GM19324 (cell line): ENCODE data around the gene HNRNPA2B1.
"Not testable (repeated sequence)": the region's sequence is repeated elsewhere in the genome, so short reads cannot be mapped to it uniquely, and the experiment has no call there.

Experiments
- ATAC-seq: cut with Tn5 transposase; IDR thresholded peaks from one replicate; pipeline ENCODE4 v1.9.1; 2021; ENCODE audit warnings: mild to moderate bottlenecking, moderate library complexity; ENCODE audit not compliant: unreplicated experiment, low FRiP score

The HNRNPA2B1 gene

DNA sequence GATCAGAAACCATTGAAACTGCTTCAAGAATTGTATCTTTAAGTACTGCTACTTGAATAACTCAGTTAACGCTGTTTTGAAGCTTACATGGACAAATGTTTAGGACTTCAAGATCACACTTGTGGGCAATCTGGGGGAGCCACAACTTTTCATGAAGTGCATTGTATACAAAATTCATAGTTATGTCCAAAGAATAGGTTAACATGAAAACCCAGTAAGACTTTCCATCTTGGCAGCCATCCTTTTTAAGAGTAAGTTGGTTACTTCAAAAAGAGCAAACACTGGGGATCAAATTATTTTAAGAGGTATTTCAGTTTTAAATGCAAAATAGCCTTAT, 14.7 kb downstream of the HNRNPA2B1 start:
- ATAC-seq, result peak; percentile 14

DNA sequence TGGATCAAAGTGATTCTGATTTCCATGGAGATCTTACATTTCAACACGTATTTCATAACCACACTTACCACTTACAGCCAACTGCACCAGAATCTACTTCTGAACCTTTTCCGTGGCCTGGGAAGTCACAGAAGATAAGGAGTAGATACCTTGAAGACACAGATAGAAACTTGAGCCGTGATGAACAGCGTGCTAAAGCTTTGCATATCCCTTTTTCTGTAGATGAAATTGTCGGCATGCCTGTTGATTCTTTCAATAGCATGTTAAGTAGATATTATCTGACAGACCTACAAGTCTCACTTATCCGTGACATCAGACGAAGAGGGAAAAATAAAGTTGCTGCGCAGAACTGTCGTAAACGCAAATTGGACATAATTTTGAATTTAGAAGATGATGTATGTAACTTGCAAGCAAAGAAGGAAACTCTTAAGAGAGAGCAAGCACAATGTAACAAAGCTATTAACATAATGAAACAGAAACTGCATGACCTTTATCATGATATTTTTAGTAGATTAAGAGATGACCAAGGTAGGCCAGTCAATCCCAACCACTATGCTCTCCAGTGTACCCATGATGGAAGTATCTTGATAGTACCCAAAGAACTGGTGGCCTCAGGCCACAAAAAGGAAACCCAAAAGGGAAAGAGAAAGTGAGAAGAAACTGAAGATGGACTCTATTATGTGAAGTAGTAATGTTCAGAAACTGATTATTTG, 15.3 kb downstream of the HNRNPA2B1 start:
- peak; percentile 52 for ATAC-seq

DNA sequence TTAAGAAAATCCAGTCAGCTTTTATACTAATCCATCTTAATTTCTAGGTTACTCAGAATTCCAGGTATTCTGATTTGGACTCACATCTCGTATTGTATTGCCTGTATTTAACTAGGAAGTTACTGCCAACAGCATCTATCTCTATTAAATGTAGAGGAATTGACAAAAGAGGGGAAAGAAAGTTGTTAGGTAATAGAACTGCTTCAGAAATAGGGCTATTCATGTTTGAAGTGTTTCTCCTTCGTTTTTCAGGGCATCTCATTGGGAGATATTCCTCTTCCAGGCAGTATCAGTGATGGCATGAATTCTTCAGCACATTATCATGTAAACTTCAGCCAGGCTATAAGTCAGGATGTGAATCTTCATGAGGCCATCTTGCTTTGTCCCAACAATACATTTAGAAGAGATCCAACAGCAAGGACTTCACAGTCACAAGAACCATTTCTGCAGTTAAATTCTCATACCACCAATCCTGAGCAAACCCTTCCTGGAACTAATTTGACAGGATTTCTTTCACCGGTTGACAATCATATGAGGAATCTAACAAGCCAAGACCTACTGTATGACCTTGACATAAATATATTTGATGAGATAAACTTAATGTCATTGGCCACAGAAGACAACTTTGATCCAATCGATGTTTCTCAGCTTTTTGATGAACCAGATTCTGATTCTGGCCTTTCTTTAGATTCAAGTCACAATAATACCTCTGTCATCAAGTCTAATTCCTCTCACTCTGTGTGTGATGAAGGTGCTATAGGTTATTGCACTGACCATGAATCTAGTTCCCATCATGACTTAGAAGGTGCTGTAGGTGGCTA, 16.1 kb downstream of the HNRNPA2B1 start:
- not testable (repeated sequence) for ATAC-seq

DNA sequence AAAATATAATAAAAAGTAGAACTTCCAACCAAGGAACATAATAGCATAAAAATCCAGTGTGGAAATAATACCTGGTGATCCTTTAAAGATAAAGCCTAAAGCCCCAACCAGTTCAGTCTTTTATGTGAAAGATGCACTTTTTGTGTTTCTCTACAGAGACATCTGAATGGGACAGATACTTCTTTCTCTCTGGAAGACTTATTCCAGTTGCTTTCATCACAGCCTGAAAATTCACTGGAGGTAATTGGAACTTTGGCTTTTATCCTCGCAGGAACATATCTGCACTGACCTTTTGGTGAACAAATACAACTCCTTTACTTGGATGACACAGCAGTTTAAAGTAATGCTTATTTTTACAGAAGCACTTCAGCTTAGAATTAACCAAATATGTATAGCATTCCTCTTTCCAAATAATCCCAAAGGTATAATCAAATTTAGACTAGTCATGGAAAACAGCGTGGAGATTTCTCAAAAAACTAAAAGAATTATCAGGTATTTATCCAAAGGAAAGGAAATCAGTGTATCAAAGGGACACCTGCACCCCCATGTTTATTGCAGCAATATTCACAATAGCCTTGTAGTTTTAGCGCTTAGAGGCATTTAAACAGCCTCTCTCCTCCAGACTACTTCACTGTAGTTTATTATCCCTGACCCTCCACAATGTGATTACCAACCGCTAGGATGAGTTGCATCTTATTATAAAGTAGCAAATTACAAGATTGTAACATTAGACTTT, 16.8 kb downstream of the HNRNPA2B1 start:
- no peak for ATAC-seq

DNA sequence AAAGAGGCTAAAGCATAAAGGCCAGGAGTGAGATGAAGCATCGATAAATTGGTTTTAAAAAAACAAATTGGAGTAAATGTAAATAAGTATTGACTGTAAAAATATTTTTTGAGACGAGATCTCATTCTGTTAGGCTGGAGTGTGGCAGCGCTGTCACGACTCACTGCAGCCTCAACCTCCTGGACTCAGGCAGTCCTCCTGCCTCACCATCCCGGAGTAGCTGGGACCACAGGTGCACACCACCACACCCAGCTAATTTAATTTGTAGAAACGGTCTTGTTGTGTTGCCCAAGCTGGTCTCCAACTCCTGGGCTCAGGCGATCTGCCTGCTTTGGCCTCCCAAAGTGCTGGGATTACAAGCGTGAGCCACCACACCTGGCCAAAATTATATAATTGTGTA, 17.8 kb downstream of the HNRNPA2B1 start:
- no peak for ATAC-seq

DNA sequence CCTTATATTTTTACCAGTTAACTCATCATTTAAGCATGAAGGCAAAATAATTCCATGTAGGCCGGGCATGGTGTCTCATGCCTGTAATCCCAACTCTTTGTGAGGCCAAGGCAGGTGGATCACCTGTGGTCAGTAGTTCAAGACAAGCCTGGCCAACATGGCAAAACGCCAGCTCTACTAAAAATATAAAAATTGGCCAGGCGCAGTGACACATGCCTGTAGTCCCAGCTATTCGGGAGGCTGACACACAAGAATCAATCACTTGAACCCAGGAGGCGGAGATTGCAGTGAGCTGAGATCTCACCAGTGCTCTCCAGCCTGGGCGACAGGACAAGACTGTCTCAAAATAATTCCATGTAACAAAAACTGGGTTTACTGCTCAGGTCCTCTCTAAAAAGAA, 18.3 kb downstream of the HNRNPA2B1 start:
- ATAC-seq, result no peak

DNA sequence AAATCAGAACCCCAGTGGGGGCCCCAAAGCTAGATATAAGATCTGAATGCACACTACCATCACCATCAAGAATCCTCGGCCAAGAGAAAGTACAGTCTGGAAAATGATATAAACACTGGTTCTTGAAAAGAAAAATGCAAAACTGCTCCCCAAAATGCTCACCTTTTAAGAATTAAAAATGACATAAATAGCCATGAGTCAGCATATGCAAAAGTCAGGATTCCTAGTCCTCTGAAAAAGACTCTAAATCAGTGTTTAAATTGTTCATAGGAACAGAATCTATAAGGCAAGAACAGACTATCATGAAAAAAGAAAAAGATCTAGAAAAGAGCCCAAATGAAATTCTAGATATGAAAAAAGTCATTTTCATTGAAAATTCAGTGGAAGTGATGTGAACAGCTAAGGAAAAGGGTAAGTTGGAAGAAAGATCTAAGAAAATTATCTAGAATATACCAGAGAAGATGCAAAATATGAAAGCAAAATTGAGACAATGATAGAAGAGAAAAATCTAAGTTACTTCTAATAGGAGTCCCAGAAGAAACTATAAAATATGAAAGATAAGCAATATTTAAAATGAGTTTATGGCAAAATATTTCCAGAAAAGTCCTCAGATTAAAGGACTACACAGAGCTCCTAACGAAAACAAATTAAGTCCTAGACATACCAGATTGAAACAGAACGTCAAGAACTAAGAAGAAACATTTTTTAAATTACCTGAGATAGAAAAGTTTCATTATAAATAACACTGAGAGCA, 18.9 kb downstream of the HNRNPA2B1 start:
- ATAC-seq, result no peak

DNA sequence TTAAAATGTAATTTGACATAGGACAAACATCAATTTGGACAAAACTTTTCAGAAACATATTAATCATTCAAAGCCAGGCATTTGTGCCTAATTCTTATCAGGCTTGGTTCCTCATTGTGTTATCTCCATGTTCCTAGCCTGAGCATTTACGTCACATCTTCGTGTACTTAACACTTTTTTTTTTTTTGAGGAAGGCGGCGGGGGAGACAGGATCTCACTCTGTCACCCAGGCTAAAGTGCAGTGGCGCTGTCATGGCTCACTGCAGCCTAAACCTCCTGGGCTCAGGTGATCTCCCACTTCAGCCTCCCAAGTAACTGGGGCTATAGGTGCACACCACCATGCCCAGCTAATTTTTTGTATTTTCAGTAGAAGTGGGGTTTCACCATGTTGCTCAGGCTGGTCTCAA, 19.8 kb downstream of the HNRNPA2B1 start:
- ATAC-seq, result no peak

DNA sequence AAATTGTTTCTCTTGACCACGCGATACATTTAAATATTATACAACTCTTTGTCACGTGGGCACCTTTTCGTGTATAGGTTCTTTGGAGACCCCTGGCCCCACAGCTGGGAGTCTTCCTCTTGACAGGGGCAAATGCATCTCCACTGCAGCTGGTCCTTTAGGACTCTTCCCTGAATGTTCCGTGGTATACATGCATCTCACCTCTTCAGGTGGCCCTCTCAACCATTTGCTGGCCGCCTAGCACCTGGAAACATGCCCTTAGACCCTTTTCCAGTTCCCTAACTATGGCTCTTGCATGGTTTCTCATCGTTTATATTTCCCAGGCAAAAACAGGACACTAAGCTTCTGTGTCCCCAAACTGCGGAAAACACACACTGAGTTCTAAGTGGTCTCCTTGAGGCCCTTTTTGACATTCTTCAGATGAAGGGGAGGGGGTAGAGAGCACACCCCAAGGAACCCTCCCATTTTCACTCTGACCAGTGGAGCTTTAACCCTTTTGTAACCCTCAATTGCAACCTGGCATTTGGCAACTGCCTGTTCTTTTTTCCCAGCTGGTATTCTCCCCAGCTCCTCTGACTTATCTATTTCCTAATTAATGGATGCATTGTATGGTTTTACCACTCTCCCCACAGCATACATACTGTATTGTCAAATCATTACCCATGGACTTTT, 20.6 kb downstream of the HNRNPA2B1 start:
- ATAC-seq, result no peak

DNA sequence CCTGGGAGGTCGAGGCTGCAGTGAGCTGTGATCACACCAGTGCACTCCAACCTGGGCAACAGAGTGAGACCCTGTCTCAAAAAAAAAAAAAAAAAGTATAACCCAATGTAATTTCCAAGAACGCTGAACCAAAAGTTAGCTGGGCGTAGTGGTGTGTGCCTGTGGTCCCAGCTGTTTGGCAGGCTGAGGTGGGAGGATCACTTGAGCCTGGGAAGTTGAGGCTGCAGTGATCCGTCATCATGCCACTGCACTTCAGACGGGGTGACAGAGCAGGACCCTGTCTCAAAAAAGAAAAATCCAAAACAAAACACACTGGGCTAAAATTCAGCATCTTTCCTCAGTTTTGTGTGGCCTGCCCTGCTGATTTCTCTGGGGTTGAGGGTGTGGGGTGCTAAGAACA, 21.1 kb downstream of the HNRNPA2B1 start:
- no peak for ATAC-seq

DNA sequence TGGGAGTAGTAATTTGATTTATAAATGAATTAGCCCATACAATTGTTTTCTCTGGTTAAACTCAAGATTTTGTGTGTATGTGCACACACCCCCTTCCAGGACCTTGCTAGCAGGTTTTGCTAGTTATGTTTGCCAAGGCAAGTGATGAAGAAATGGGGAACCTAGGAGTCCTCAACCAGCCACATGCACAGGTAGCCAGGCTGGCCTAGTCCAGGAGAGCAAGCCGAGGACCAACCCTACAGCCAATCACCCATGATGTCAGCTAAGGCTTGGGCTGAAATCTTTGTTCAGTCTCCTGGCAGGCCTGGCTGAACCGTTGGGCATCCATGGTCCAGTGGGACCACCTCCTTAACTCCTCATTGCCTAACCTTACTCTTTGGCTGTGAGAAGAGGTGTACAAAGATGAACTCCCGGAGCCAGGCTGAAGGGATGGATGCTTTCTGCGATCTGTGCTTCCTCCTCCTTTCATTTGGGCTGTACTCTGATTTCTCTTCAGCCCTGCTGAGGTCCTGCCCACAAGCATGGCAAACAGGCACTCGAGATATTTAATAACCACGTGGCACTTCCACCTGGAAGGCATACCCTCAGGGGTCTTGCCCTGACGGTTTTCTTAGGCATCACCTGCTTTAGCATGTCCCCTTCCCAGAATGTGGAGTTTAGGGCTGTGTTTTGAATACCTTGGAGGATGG, 22.1 kb downstream of the HNRNPA2B1 start:
- no peak for ATAC-seq

DNA sequence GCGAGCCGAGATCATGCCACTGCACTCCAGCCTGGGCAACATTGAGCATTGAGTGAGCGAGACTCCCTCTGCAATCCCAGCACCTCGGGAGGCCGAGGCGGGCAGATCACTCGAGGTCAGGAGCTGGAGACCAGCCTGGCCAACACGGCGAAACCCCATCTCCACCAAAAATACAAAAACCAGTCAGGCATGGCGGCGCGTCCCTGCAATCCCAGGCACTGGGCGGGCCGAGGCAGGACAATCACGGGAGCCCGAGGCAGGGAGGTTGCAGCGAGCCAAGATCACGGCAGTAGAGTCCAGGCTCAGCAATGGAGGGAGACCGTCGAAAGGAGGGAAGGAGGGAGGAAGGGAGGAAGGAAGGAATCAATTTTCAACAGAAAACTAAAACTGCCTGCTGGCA, 23.3 kb downstream of the HNRNPA2B1 start:
- not testable (repeated sequence) for ATAC-seq

DNA sequence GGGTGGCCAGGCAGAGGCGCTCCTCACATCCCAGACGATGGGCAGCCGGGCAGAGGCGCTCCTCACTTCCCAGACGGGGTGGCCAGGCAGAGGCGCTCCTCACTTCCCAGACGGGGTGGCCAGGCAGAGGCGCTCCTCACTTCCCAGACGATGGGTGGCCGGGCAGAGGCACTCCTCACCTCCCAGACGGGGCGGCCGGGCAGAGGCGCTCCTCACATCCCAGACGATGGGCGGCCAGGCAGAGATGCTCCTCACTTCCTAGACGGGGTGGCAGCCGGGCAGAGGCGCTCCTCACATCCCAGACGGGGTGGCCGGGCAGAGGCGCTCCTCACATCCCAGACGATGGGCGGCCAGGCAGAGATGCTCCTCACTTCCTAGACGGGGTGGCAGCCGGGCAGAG, 23.9 kb downstream of the HNRNPA2B1 start:
- ATAC-seq, result not testable (repeated sequence)

DNA sequence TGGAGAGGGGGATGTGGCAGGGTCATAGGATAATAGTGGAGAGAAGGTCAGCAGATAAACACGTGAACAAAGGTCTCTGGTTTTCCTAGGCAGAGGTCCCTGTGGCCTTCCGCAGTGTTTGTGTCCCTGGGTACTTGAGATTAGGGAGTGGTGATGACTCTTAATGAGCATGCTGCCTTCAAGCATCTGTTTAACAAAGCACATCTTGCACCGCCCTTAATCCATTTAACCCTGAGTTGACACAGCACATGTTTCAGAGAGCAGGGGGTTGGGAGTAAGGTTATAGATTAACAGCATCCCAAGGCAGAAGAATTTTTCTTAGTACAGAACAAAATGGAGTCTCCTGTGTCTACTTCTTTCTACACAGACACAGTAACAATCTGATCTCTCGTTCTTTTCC, 24.6 kb downstream of the HNRNPA2B1 start:
- not testable (repeated sequence) for ATAC-seq

DNA sequence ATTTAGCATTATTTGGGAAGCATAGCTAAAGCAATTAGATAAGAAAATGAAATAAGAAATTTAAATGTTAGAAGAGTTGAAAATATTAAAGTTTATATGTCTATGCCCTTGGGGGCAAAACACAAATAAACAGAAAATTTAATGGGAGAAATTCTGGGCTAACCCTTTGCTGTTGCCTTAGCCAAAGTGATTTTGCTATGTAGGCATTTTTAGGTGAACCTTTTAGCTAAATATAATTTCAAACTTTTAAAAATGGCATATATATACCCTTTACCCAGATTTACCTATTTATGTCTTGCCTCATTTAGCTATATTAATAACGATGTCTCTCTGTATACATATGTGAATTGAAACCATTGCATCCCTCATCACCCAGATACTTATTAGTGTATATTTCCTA, 28.5 kb downstream of the HNRNPA2B1 start:
- ATAC-seq, result no peak

DNA sequence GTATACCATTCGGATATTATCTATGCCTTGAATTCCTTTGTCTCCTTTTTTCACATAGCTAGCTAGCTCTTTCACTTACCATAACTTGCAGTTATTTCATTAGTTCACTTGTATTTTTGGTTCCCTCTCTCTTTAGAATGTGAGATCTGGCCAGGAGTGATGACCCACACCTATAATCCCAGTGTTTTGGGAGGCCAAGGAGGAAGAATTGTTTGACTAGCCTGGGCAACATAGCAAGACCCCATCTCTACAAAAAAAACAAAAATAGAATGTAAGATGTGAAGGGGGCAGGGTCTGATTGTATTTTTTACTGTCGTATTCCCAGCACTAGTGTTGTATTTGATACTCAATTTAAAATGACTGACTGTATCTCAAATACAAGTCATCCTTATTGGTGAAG, 28.9 kb downstream of the HNRNPA2B1 start:
- no peak for ATAC-seq

DNA sequence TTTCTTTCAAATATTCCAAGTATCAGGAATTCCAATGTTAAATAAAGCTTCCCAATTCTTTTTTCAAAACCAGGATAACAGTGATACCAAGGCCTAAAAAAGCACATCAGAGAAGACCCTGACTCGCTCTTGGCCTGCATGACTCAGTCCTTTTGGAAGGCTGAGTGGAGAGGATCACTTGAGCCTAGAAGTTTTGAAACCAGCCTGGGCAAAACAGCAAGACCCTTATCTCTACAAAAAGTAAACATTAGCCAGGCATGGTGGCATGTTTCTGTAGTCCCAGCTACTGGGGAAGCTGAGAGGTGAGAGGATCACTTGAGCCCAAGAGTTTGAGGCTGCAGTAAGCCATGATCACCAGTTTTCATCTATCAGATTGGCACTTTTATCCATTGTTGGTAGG, 29.9 kb downstream of the HNRNPA2B1 start:
- no peak for ATAC-seq

DNA sequence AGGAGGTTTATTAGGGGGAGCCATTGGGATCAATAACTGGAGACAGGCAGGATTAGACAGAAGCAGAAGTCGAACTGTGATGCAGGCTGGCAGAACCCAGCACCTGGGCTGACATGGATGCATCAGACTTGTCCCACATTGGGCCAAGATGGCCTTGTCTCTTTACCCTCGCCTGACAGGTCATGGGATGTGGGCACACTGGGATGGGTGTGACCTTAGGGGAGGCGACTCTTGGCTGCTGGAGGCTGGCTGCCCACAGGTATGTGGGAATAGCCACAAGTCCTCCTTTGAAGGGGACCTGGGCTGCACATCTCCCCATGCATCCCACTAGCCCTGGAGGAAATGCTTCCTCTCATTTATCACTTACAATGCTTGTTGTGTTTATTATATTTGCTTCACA, 31.3 kb downstream of the HNRNPA2B1 start:
- ATAC-seq, result no peak

DNA sequence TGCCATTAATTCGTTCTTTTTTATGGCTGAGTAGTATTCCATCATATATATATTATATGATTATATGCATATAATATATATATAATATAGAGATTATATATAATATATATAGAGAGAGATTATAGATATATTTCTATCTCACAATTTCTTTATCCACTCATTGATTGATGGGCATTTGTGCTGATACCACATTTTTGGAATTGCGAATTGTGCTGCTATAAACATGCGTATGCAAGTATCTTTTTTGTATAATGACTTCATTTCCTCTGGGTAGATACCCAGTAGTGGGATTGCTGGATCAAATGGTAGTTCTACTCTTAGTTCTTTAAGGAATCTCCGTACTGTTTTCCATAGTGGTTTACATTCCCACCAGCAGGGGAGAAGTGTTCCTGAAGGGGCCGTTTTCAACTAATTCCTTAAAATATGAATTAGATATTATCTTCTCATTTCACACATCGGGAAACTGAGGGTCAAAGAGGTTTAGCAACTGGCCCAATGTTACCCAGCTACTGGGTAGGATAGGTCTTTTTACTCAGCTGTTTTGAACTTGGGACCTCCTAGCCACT, 32.0 kb downstream of the HNRNPA2B1 start:
- ATAC-seq, result no peak
